IPS-20b (cell line): ENCODE data around the gene MED20.

ENCODE experiments used
- H3K27ac ChIP-seq: one replicate; pipeline ENCODE4 v1.5.1; 2013; ENCODE audit warnings: low read length
- H3K27me3 ChIP-seq: 2 replicates; pipeline ENCODE4 v1.6.1; 2013; ENCODE audit warnings: mild to moderate bottlenecking, low read length, inconsistent platforms; ENCODE audit not compliant: insufficient read depth
- H3K36me3 ChIP-seq: 2 replicates; pipeline ENCODE4 v1.6.1; 2013; ENCODE audit warnings: low read depth, mild to moderate bottlenecking, inconsistent platforms, low read length, moderate library complexity; ENCODE audit not compliant: insufficient read depth
- H3K4me1 ChIP-seq: 2 replicates; pipeline ENCODE4 v1.6.1; 2013; ENCODE audit warnings: mild to moderate bottlenecking, control low read depth, inconsistent platforms, low read length, moderate library complexity; ENCODE audit not compliant: insufficient read depth
- H3K4me3 ChIP-seq: 2 replicates; pipeline ENCODE4 v1.5.1; 2013; ENCODE audit warnings: mild to moderate bottlenecking, low read length, inconsistent platforms
- H3K9ac ChIP-seq: 2 replicates; pipeline ENCODE4 v1.6.1; 2013; ENCODE audit warnings: low read depth, mild to moderate bottlenecking, inconsistent platforms, low read length, moderate library complexity
- H3K9me3 ChIP-seq: 2 replicates; pipeline ENCODE4 v1.6.1; 2013; ENCODE audit warnings: mild to moderate bottlenecking, low read depth, low read length, inconsistent platforms; ENCODE audit not compliant: insufficient read depth

The MED20 gene, protein sequence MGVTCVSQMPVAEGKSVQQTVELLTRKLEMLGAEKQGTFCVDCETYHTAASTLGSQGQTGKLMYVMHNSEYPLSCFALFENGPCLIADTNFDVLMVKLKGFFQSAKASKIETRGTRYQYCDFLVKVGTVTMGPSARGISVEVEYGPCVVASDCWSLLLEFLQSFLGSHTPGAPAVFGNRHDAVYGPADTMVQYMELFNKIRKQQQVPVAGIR

DNA sequence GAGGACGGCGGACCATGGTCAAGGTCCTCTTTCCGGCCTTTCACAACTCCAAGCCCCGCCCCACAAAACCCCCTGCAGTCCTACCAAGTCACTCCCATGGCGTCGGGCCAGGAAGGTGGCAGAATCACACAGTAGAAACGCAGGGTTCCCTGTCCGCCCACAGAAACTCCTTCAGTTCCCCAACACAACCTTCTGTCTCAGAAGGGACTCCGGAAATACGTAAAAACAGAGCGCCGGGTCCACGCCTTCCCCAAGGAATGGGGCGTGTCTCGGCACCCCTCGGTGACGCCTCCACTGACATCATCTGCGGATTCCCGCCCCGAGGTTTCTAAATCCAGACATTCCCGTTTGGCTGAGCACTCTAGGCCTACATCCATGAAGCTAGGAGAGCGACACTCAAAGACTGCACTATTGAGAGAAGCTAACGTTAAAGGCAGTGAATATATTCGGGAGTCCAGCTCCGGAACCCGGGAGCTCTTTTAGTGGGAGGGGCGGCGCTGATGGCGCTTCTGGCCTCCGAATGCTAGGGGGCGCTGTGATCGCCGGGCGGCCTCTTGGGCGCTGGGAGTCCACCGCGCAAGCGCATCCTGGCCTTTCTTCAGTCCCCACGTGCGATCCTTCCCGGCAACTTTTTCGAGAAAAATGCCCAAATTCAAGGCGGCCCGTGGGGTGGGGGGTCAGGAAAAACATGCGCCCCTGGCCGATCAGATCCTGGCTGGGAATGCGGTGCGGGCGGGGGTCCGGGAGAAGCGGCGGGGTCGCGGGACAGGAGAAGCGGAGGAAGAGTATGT is at the start of gene MED20, which contains the start of gene BYSL:
MED20 (minus strand) TSS at position 219 of the 791 bp plus-strand sequence; CDS start at position 98, 121 bp downstream.
BYSL (plus strand) TSS at position 579 of the 791 bp plus-strand sequence; CDS start at position 643, 64 bp downstream.
- Histone ChIP-seq H3K4me3 (peak within 1 kb of the TSS; percentile 95), H3K9me3 (no peaks in the 10 kb centered on the region), H3K36me3 (peaks cover 31% of the 10 kb centered on the region), H3K27ac (peak within 1 kb of the TSS; percentile 91), H3K27me3 (no peaks in the 10 kb centered on the region), H3K4me1 (peaks cover 10% of the 10 kb centered on the region), H3K9ac (peak within 1 kb of the TSS; percentile 97)

DNA sequence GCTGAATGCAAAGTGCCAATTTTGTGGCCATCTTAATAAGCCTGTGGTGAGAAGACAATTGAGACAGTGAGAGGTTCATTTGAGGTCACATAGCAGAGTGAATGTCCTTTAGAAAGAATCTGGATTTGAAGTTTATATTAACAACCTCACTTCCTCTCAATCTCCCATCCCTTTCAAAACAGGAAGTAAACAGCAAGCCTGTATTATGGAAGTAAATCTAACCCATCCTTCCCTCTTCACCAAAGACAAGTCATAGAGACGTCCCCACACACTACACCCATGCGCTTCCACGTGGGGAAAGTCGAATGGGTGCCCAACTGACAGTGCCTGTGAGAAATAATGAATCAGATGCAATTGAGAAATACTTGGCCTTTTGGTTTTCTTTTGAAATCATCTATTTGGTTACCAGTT is 49.5 kb upstream of the MED20 start:
- H3K9me3 ChIP-seq: no peaks in the 10 kb centered on the region
- no peak overlapping the region for H3K9ac ChIP-seq
- H3K36me3 ChIP-seq: no peaks in the 10 kb centered on the region
- peaks cover 18% of the 10 kb centered on the region for H3K4me1 ChIP-seq
- no peaks in the 10 kb centered on the region for H3K27me3 ChIP-seq
- no peak overlapping the region for H3K27ac ChIP-seq
- H3K4me3 ChIP-seq: no peak overlapping the region

DNA sequence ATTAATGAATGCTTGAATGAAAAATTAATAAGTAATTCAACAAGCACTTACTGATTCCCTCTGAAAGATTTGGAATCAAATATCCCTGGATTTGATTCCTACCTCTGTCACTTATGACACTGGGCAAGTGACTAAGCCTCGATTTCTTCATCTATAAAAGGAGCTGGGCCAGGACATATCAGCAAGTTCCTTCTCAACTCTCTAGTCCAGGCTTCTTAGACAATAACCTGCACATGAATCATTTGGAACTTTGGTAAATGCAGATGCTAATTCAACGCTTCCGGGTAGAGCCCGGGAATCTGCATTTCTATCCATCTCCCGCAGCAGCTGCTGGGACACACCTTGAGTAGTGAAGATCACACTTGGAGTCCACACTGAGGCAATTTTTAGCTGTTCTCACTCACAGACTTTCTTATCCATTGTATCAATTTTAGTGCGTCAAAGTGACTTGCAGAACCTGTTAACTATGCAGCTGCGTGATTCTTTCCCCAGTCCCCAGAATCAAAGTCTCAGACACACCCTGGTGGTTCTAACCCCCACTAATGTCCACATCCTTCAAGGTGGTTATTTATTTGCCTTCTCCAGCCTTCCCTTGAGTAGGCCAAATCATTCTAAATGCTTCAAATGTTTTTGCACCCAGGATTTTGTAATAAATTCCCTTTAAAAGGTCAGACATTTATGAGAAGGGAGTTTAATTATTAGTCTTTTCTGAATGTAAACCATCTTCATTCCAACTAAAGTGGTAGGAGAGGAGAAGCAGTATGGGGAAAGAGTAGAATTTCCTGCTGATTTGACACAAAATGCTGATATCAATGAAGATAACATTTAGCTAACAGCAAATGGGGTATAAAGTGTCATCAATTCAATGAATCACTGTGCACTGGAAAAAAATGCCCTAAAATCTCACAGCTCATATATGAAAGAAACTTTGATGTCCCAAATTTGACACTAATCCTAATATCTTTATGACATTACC is 46.7 kb upstream of the MED20 start:
- no peak overlapping the region for H3K27ac ChIP-seq
- peak overlapping the region; percentile 42; the same call in 1 of the 2 replicates for H3K9ac ChIP-seq
- no peaks in the 10 kb centered on the region for H3K9me3 ChIP-seq
- H3K4me1 ChIP-seq: peaks cover 30% of the 10 kb centered on the region
- no peak overlapping the region for H3K4me3 ChIP-seq
- H3K27me3 ChIP-seq: peaks cover 6% of the 10 kb centered on the region; the same call in 1 of the 2 replicates
- no peaks in the 10 kb centered on the region for H3K36me3 ChIP-seq

DNA sequence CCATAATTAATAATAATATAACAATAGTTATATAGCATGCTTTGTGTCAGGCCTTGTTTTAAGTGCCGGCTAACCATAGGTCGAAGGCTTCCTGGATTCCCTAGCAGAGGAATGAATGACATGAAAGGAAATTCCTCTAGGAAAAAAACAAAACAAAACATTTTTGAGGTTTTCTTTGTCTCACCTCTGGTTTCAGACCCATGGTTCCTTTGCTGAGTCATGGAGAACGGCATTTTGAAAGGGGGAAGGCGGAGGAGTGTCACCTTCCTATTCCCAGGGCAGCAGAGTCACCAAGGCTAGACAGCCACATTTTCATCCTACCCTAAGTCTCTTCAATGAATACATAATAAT is 46.0 kb upstream of the MED20 start:
- Histone ChIP-seq H3K4me1 (peaks cover 30% of the 10 kb centered on the region), H3K4me3 (no peak overlapping the region), H3K9me3 (no peaks in the 10 kb centered on the region), H3K27ac (no peak overlapping the region), H3K36me3 (no peaks in the 10 kb centered on the region), H3K27me3 (peaks cover 6% of the 10 kb centered on the region; the same call in 1 of the 2 replicates), H3K9ac (peak overlapping the region; percentile 47; the same call in 1 of the 2 replicates)

DNA sequence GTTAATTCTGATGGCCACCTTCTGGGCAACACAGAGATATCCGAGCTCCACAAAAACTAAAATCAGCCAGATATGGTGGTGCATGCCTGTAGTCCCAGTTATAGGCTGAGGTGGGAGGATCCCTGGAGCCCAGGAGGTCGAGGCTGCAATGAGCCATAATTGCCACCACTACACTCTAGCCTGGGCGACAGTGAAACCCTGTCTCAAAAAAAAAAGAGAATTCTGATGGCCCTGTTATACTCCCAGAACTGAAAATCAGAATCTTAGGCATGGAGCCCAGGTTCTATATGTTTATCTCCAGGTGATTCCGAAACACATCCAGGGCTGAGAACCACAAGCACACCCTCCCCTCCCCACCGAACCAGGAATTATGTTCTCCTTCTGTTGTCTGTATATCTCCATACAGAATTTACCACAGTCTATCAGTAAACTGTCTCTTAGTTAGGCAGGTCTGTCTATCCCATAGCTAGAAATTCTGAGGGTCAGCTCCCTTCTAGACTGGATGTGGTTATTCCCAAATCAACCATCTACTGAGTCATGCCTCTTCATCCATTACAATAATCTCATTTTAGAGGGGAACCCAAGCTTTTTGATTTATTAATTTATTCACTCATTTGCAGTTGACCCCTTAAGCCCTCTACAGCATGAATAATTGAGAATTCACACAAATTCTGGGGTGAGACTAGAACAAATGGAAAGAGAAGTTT is 45.4 kb upstream of the MED20 start:
- H3K27ac ChIP-seq: peak overlapping the region; percentile 5
- peaks cover 6% of the 10 kb centered on the region; the same call in 1 of the 2 replicates for H3K27me3 ChIP-seq
- H3K4me1 ChIP-seq: peaks cover 30% of the 10 kb centered on the region
- H3K36me3 ChIP-seq: no peaks in the 10 kb centered on the region
- no peaks in the 10 kb centered on the region for H3K9me3 ChIP-seq
- H3K9ac ChIP-seq: peak overlapping the region; percentile 47; the same call in 1 of the 2 replicates
- no peak overlapping the region for H3K4me3 ChIP-seq

DNA sequence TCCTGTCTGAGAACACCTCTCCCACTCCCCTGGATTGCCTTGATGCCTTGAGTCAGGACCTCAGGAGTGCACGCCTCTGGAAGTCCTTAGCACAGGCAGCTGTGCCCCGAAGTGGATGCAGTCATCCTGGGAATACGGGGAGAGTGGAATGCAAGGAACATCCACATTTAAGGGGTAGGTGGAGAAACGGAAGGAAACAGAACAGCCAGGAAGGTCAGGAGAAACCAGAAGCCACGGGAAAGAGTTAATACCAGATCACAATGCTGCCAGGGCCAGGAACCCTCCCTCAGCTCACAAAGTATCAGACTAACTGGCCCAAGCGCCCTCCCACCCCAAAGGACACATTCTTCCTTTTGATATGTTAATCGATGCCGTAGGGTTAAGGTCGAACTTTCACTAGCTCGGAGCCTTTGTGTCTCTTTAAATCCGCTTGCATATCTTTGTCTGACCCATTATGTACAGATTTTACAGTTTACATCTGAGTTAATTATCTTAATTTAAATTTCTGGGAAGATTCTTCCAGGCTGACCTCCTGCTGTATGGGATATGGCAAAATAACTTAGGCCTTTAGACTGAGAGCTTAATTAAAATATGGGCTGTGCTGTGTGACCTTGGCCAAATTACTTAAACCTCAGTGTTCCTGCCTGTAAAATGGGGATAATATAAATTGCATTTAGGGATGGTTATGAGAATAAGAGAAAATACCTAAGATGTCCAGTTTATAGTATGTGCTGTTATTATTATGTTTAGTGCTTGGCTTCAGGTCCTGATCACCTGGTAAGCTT is 44.7 kb upstream of the MED20 start:
- Histone ChIP-seq H3K36me3 (no peaks in the 10 kb centered on the region), H3K4me1 (peaks cover 30% of the 10 kb centered on the region), H3K27me3 (peaks cover 6% of the 10 kb centered on the region; the same call in 1 of the 2 replicates), H3K4me3 (peak overlapping the region; percentile 24; the same call in 1 of the 2 replicates), H3K9me3 (no peaks in the 10 kb centered on the region), H3K27ac (peak overlapping the region; percentile 20), H3K9ac (peak overlapping the region; percentile 47; the same call in 1 of the 2 replicates)

DNA sequence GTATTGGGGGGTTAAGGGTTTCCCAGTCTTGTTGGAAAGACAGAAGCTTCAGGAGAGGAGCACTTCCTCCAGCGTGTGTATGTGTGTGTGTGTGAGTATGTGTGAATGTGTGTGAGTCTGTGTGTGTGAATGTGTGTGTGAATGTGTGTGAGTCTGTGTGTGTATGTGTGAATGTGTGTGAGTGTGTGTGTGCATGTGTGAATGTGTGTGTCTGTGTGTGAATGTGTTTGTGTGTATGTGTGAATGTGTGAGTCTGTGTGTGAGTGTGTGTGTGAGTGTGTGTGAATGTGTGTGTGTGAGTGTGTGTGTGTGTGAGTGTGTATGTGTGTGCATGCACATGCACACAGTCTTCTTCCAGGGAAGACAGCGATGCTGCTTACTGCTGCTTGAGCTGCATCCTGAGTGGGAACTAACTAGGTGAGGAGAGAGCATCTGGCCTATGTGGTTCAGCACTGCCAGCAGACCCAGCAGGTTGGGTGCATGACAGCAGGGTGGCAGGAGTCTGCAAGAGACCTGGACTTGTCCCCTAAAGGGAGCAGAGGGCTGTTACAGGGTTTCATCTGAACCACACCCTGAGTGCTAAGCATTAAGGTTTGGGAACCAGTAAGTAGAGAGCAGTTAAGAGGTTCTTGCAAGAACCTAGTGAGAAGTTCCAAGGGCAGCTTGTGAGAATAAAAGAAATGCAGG is 43.4 kb upstream of the MED20 start:
- Histone ChIP-seq H3K27me3 (peaks cover 6% of the 10 kb centered on the region; the same call in 1 of the 2 replicates), H3K9me3 (no peaks in the 10 kb centered on the region), H3K36me3 (no peaks in the 10 kb centered on the region), H3K4me3 (no peak overlapping the region), H3K27ac (no peak overlapping the region), H3K4me1 (peaks cover 30% of the 10 kb centered on the region), H3K9ac (peak overlapping the region; percentile 18; the same call in 1 of the 2 replicates)

DNA sequence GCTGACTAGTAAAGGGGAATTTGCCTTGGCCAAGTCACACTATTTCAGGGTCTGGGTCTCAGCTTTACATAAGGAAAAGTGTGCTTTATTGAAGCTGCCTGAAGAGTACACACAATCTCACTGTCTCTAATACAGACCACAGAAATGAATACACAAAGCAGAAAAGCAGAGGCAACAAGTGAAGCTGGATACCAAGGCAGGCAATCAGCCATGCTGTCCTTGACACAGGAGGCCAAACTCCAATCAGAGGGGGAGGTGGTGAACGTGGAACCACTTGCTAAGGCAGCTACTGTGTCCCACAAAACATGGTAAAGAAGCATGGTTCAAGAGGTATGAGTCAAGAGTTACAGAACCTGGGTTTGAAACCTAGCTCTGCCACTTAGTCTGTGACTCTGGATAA is 42.4 kb upstream of the MED20 start:
- H3K27ac ChIP-seq: no peak overlapping the region
- no peak overlapping the region for H3K9ac ChIP-seq
- peaks cover 6% of the 10 kb centered on the region; the same call in 1 of the 2 replicates for H3K27me3 ChIP-seq
- H3K4me3 ChIP-seq: no peak overlapping the region
- H3K9me3 ChIP-seq: no peaks in the 10 kb centered on the region
- no peaks in the 10 kb centered on the region for H3K36me3 ChIP-seq
- H3K4me1 ChIP-seq: peaks cover 30% of the 10 kb centered on the region

DNA sequence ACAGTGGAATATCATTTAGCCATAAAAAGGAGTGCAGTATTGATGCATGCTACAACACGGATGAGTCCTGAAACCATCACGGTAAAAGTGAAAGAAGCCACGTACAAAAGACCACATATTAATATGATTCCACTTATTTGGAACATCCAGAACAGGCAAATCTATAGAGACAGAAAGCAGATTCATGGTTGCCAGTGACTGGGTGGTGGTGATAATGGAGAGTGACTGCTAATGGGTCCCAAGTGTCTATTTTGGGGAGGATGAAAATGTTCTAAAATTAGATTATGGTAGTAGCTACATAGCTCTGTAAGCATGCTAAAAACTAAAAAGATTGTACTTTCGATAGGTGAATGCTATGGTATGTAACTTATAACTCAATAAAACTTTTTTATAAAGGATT is 39.1 kb upstream of the MED20 start:
- peaks cover 12% of the 10 kb centered on the region for H3K4me1 ChIP-seq
- H3K9ac ChIP-seq: no peak overlapping the region
- H3K36me3 ChIP-seq: no peaks in the 10 kb centered on the region
- H3K4me3 ChIP-seq: no peak overlapping the region
- no peaks in the 10 kb centered on the region for H3K9me3 ChIP-seq
- H3K27me3 ChIP-seq: peaks cover 6% of the 10 kb centered on the region; the same call in 1 of the 2 replicates
- H3K27ac ChIP-seq: no peak overlapping the region
